HG02943 (cell line): ENCODE measurements around the gene SERP2.
"Not testable (repeated sequence)": the region's sequence is repeated elsewhere in the genome, so short reads cannot be mapped to it uniquely, and the experiment has no call there.

Experiments
- ATAC-seq: cut with Tn5 transposase; IDR thresholded peaks from one replicate; pipeline ENCODE4 v1.9.1; 2021; ENCODE audit warnings: mild to moderate bottlenecking, low read depth, moderate library complexity; ENCODE audit not compliant: unreplicated experiment

The SERP2 gene

GRCh38 chr13:44373601-44374347 is at the start of gene SERP2:
Gene SERP2 (plus strand): TSS chr13:44373824. CDS start chr13:44374026, 202 bp downstream.
- no peak for ATAC-seq

- no peak for ATAC-seq
Measured at GRCh38 chr13:44326961-44327360, 46.7 kb upstream of the SERP2 start.

- not testable (repeated sequence) for ATAC-seq
Measured at GRCh38 chr13:44329041-44329440, 44.6 kb upstream of the SERP2 start.

- ATAC-seq, result no peak
Measured at GRCh38 chr13:44329909-44330545, 43.6 kb upstream of the SERP2 start.

- no peak for ATAC-seq
Measured at GRCh38 chr13:44331446-44331845, 42.2 kb upstream of the SERP2 start.

- no peak for ATAC-seq
Measured at GRCh38 chr13:44331912-44332851, 41.4 kb upstream of the SERP2 start.

- no peak for ATAC-seq
Measured at GRCh38 chr13:44333950-44334655, 39.5 kb upstream of the SERP2 start.

GRCh38 chr13:44334751-44335150 is 38.9 kb upstream of the SERP2 start:
- no peak for ATAC-seq

GRCh38 chr13:44336934-44337333 is 36.7 kb upstream of the SERP2 start:
- ATAC-seq, result no peak

GRCh38 chr13:44337581-44337980 is 36.0 kb upstream of the SERP2 start:
- ATAC-seq, result no peak

- no peak for ATAC-seq
Measured at GRCh38 chr13:44340508-44340907, 33.1 kb upstream of the SERP2 start.

- no peak for ATAC-seq
Measured at GRCh38 chr13:44342741-44343140, 30.9 kb upstream of the SERP2 start.

GRCh38 chr13:44346534-44346933 is 27.1 kb upstream of the SERP2 start:
- ATAC-seq, result no peak

GRCh38 chr13:44347301-44347700 is 26.3 kb upstream of the SERP2 start:
- ATAC-seq, result no peak

- ATAC-seq, result no peak
Measured at GRCh38 chr13:44347949-44348348, 25.7 kb upstream of the SERP2 start.

GRCh38 chr13:44350775-44351504 is 22.7 kb upstream of the SERP2 start:
- ATAC-seq, result no peak

GRCh38 chr13:44351505-44351854 is 22.1 kb upstream of the SERP2 start:
- no peak for ATAC-seq

- no peak for ATAC-seq
Measured at GRCh38 chr13:44352202-44352601, 21.4 kb upstream of the SERP2 start.

- no peak for ATAC-seq
Measured at GRCh38 chr13:44352671-44353070, 21.0 kb upstream of the SERP2 start.

GRCh38 chr13:44354331-44354730 is 19.3 kb upstream of the SERP2 start:
- no peak for ATAC-seq
